ENCODE measurements around the gene SMCP.

DNA sequence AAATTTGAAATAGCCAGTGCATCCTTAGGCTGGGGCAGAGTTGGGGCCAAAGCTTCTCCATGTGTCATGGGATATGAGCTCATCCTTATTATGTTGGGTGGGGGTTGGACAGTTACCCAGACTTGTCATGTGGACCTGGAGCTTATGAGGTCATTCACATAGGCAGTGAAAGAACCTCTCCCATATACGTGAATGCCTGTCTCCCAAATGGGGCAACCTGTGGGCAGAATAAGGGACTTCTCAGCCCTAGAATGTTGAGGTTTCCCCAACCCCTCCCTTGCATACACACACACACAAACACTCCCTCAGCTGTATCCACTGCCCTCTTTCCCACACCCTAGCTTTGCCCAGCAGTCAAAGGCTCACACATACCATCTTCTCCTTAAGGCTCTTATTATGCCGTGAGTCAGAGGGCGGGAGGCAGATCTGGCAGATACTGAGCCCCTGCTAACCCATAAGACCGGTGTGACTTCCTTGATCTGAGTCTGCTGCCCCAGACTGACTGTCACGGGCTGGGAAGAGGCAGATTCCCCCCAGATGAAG, 28.0 kb downstream of the SMCP start:
- TF ChIP-seq, protein P1, sequence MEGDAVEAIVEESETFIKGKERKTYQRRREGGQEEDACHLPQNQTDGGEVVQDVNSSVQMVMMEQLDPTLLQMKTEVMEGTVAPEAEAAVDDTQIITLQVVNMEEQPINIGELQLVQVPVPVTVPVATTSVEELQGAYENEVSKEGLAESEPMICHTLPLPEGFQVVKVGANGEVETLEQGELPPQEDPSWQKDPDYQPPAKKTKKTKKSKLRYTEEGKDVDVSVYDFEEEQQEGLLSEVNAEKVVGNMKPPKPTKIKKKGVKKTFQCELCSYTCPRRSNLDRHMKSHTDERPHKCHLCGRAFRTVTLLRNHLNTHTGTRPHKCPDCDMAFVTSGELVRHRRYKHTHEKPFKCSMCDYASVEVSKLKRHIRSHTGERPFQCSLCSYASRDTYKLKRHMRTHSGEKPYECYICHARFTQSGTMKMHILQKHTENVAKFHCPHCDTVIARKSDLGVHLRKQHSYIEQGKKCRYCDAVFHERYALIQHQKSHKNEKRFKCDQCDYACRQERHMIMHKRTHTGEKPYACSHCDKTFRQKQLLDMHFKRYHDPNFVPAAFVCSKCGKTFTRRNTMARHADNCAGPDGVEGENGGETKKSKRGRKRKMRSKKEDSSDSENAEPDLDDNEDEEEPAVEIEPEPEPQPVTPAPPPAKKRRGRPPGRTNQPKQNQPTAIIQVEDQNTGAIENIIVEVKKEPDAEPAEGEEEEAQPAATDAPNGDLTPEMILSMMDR (conservative IDR thresholded peaks at IDR 0.05; ENCODE audit: low read length) = no peak
- TF ChIP-seq EZH2phosphoT487 (IDR thresholded peaks at IDR 0.05; ENCODE audit: borderline replicate concordance) = no peak
